ENCODE results near the gene KCNH1. TPM values are rescaled to one million over a fixed set of nuclear protein-coding genes. Genes with fewer than 3 reads are reported as not detected.

KCNH1 gene
- total and polyA plus RNA-seq, 2 experiments from 2014 or later = 0.28 TPM; not detected in 1

GRCh38 chr1:211037095-211037494 is 96.9 kb downstream of the KCNH1 start (continued):
- TF ChIP-seq NANOG (IDR thresholded peaks at IDR 0.05; ENCODE audit: borderline replicate concordance) (no peak), POLR2AphosphoS5 (IDR thresholded peaks at IDR 0.05; ENCODE audit: low read depth) (no peak), ZNF114 (CRISPR knock-in tag; IDR thresholded peaks at IDR 0.05) (no peak)

GRCh38 chr1:211036381-211037060 is 97.4 kb downstream of the KCNH1 start:
- no peak overlapping the region for H2AFZ ChIP-seq
- DNase-seq (ENCODE audit: low spot score) (no peak), ATAC-seq (no peak)
- H3K9me2 ChIP-seq (ENCODE audit: insufficient read depth) = no peaks in the 10 kb centered on the region
- no peaks in the 10 kb centered on the region for H3K36me3 ChIP-seq (ENCODE audit: insufficient read depth)
- no peak overlapping the region for H3K27ac Mint-ChIP-seq
- no peaks in the 10 kb centered on the region for H3F3A ChIP-seq (replicated peaks; ENCODE audit: low read depth)
- no peaks in the 10 kb centered on the region for H3K27me3 ChIP-seq (ENCODE audit: insufficient read depth)
- H3K27me3 Mint-ChIP-seq (ENCODE audit: insufficient read depth, low read depth, poor library complexity) = no peaks in the 10 kb centered on the region
- H3K4me3 Mint-ChIP-seq = no peak overlapping the region
- no peaks in the 10 kb centered on the region for H3K79me2 ChIP-seq (replicated peaks; ENCODE audit: insufficient read depth)
- peaks cover 21% of the 10 kb centered on the region for H3K9me3 Mint-ChIP-seq
- peaks cover 4% of the 10 kb centered on the region; the same call in 1 of the 3 replicates for H3K36me3 Mint-ChIP-seq (ENCODE audit: low read depth)
- H3K4me2 ChIP-seq = no peak overlapping the region
- no peaks in the 10 kb centered on the region for H3K4me1 ChIP-seq (ENCODE audit: insufficient read depth)
- H3K4me1 Mint-ChIP-seq = no peaks in the 10 kb centered on the region
- no peak overlapping the region for H3K4me3 ChIP-seq
- no peaks in the 10 kb centered on the region for H4K20me1 ChIP-seq (replicated peaks; ENCODE audit: insufficient read depth)
- TF ChIP-seq CREB1 (CRISPR knock-in tag; IDR thresholded peaks at IDR 0.05; ENCODE audit: low read depth) = no peak
- TF ChIP-seq REST (IDR thresholded peaks at IDR 0.05; ENCODE audit: unreplicated experiment) = no peak
- no peak for TF ChIP-seq ETS1 (IDR thresholded peaks at IDR 0.05)
- TF ChIP-seq ZNF462 (CRISPR knock-in tag; IDR thresholded peaks at IDR 0.05) = no peak
- TF ChIP-seq JUNB (IDR thresholded peaks at IDR 0.05; ENCODE audit: unreplicated experiment) = no peak
- no peak for TF ChIP-seq NANOG (IDR thresholded peaks at IDR 0.05; ENCODE audit: borderline replicate concordance)
- no peak for TF ChIP-seq POLR2AphosphoS5 (IDR thresholded peaks at IDR 0.05; ENCODE audit: low read depth)
- TF ChIP-seq CTCF (conservative IDR thresholded peaks at IDR 0.05; ENCODE audit: low read depth in 2 of 2) = no peak
- no peak for TF ChIP-seq STAT1 (IDR thresholded peaks at IDR 0.05; ENCODE audit: unreplicated experiment)
- no peak for TF ChIP-seq EZH2 (IDR thresholded peaks at IDR 0.05; ENCODE audit: low read depth, unreplicated experiment)
- H3K27ac ChIP-seq (ENCODE audit: low read depth) = no peak overlapping the region

All from GM23338 (cell line).